ENCODE measurements around the gene OR51S1.

DNA sequence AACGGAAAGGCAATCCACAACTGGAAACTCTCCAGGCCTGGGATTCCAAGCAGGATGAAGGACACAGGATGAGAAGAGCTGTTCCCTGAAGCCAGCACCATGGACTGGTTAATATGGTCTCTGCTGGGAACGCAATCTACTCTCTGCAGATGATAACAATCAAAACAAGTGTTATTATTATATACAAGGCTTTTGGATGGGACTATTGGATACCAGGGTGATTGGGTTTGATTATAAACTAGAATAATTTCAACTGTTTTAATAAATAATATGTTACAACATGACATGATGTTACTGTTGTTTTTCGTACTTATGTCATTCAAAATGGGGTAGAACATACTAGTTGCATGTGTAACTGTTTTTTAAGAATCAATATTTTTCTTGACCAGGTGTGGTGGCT, 44.7 kb downstream of the OR51S1 start, which contains the start of gene OR52R1:
- TF ChIP-seq TAF1 (IDR thresholded peaks at IDR 0.05; ENCODE audit: borderline replicate concordance, low read depth, low read length) (no peak), POLR2A (IDR thresholded peaks at IDR 0.05; ENCODE audit: low read depth, low read length) (no peak)
